Measurements from ENCODE around the gene GRK3.
"Not testable (repeated sequence)": the region's sequence is repeated elsewhere in the genome, so short reads cannot be mapped to it uniquely, and the experiment has no call there.

Gene GRK3

GRCh38 chr22:25564320-25564978 is at the start of gene GRK3:
TSS of gene GRK3 (plus strand) at chr22:25564675. CDS start at chr22:25565041, 366 bp downstream.
- in situ Hi-C loops (cut with HindIII; ENCODE audit: low sequenced_read_pairs) = no loop called here

GRCh38 chr22:25518000-25518663 is 46.3 kb upstream of the GRK3 start:
- in situ Hi-C loops (cut with HindIII; ENCODE audit: low sequenced_read_pairs) = no loop called here

GRCh38 chr22:25525376-25525775 is 39.1 kb upstream of the GRK3 start:
- in situ Hi-C loops (cut with HindIII; ENCODE audit: low sequenced_read_pairs) = no loop called here

GRCh38 chr22:25525804-25526584 is 38.5 kb upstream of the GRK3 start:
- in situ Hi-C loops (cut with HindIII; ENCODE audit: low sequenced_read_pairs) = not testable (repeated sequence)

- in situ Hi-C loops (cut with HindIII; ENCODE audit: low sequenced_read_pairs) = not testable (repeated sequence)
Measured at GRCh38 chr22:25527016-25527415, 37.5 kb upstream of the GRK3 start.

- in situ Hi-C loops (cut with HindIII; ENCODE audit: low sequenced_read_pairs) = not testable (repeated sequence)
Measured at GRCh38 chr22:25528068-25528467, 36.4 kb upstream of the GRK3 start.

GRCh38 chr22:25529059-25529458 is 35.4 kb upstream of the GRK3 start:
- in situ Hi-C loops (cut with HindIII; ENCODE audit: low sequenced_read_pairs) = not testable (repeated sequence)

- in situ Hi-C loops (cut with HindIII; ENCODE audit: low sequenced_read_pairs) = not testable (repeated sequence)
Measured at GRCh38 chr22:25529541-25530137, 34.8 kb upstream of the GRK3 start.

- in situ Hi-C loops (cut with HindIII; ENCODE audit: low sequenced_read_pairs) = not testable (repeated sequence)
Measured at GRCh38 chr22:25531677-25532076, 32.8 kb upstream of the GRK3 start.

GRCh38 chr22:25534724-25535123 is 29.8 kb upstream of the GRK3 start:
- in situ Hi-C loops (cut with HindIII; ENCODE audit: low sequenced_read_pairs) = no loop called here

- in situ Hi-C loops (cut with HindIII; ENCODE audit: low sequenced_read_pairs) = no loop called here
Measured at GRCh38 chr22:25536589-25536988, 27.9 kb upstream of the GRK3 start.

GRCh38 chr22:25540166-25540907 is 24.1 kb upstream of the GRK3 start:
- in situ Hi-C loops (cut with HindIII; ENCODE audit: low sequenced_read_pairs) = no loop called here

GRCh38 chr22:25540908-25541660 is 23.4 kb upstream of the GRK3 start:
- in situ Hi-C loops (cut with HindIII; ENCODE audit: low sequenced_read_pairs) = no loop called here

- in situ Hi-C loops (cut with HindIII; ENCODE audit: low sequenced_read_pairs) = no loop called here
Measured at GRCh38 chr22:25542191-25542590, 22.3 kb upstream of the GRK3 start.

GRCh38 chr22:25542720-25543402 is 21.6 kb upstream of the GRK3 start:
- in situ Hi-C loops (cut with HindIII; ENCODE audit: low sequenced_read_pairs) = no loop called here

- in situ Hi-C loops (cut with HindIII; ENCODE audit: low sequenced_read_pairs) = no loop called here
Measured at GRCh38 chr22:25545146-25545545, 19.3 kb upstream of the GRK3 start.

GRCh38 chr22:25545672-25546071 is 18.8 kb upstream of the GRK3 start:
- in situ Hi-C loops (cut with HindIII; ENCODE audit: low sequenced_read_pairs) = no loop called here

- in situ Hi-C loops (cut with HindIII; ENCODE audit: low sequenced_read_pairs) = no loop called here
Measured at GRCh38 chr22:25546242-25546641, 18.2 kb upstream of the GRK3 start.

GRCh38 chr22:25546751-25547150 is 17.7 kb upstream of the GRK3 start:
- in situ Hi-C loops (cut with HindIII; ENCODE audit: low sequenced_read_pairs) = no loop called here

Data from DLD1 (cell line).